GM12801 (cell line): ENCODE data around the gene KLHL42.

Source experiments
- CTCF ChIP-seq: IDR thresholded peaks from one replicate; pipeline ENCODE4 v1.5.1; 2011; ENCODE audit warnings: control low read depth; ENCODE audit not compliant: insufficient read length; ENCODE audit errors: extremely low read depth

KLHL42 gene

DNA sequence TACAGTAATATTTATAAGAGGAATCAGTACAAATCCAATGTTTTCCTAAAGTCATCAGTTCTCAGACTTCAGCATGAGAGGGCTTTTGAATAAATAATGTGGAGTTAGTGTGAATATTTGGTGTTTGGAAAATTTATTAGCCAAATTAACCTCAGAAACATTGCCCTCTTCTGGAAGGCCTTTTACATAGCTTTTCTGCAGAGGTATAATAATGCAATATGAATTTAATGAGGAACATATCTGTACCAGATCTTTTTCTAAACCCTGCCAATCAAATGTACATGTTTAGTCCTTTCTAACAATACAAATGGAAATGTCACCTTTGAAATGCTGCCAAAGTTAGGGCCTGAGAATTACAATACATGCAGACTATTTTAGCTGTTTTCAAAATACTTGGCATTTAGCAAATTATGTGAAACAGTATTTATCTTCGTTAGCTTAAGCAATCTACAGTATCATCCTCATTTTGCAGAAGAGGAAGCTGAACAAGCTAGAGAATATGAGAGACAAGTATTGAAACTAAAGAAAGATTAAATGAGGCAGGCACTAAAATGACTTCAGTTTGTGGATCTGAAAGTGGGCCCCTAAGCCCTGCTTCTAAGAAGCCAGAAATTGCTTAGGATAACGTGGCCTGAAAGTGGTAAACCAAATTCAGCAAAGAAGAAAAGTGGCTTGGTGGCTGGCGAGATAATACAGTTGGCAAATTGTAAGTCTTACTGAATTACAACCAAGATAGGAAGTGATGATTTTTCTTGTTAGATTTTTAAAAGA lies 60.4 kb downstream of the KLHL42 start:
- no peak for TF ChIP-seq CTCF

DNA sequence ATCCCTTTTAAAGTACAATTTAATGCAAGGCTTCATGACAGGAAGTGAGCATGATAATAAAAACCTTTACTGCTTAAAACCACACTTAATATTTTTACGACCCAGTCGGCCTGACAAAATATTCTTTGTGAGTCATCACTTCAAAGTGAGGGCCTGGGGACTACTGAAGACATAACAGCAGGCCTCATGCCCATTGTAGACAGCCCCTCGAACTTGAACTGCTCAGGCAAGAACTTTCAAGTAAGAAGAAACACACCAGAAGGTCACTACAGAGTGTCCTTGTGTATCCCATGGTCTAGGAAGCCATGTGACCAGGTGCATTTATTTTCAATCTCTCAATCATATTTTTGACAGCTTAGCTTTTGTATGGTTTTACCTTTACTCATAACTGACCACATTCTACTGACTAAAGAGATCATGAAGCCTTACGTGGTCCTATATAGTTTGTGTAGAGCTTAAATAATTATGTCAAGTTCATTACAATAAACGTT lies 61.4 kb downstream of the KLHL42 start:
- no peak for TF ChIP-seq CTCF

DNA sequence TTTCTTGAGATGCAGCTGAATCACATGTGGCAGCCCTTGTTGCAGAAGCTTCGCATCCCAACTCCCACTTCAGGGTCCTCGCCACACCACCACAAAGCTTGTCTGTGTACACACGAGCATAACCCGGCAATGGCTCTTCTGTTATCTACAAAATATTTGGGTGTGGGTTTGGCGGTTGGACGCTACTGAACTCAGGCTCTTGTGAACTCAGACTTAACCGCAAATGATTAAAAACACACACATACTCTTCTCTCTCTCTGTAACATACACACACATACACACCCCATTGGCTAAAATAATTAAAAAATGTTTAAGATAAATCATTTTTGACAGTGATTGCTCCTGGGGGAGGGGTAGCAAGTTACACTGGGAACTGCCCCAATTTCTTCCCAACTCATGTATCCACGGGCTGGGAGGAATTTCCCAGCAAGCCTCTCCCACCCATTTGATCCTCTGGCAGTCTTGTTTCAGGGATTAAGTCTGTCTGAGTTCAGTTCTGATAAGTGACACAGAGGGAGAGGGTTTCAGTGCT lies 63.7 kb downstream of the KLHL42 start:
- no peak for TF ChIP-seq CTCF

GRCh38 chr12:27844366-27845090 lies 64.5 kb downstream of the KLHL42 start:
- no peak for TF ChIP-seq CTCF

- no peak for TF ChIP-seq CTCF
These were observed 65.2 kb downstream of the KLHL42 start for GRCh38 chr12:27845187-27845586.

- TF ChIP-seq CTCF: no peak
These were observed 71.3 kb downstream of the KLHL42 start for GRCh38 chr12:27851311-27851710.

GRCh38 chr12:27852117-27852516 lies 72.1 kb downstream of the KLHL42 start:
- no peak for TF ChIP-seq CTCF
